Fibroblast of lung (primary cell): ENCODE data around the gene ZFPL1. TPM values are rescaled to one million over a fixed set of nuclear protein-coding genes. Genes with fewer than 3 reads are reported as not detected.

Experiments
- DNase-seq, 2 donors: peaks; one replicate each; pipeline versions ENCODE4 v3.0.0 to v3.0.0-alpha.2; 2010; ENCODE audit warnings: low read depth in 2 of 2
- H2AFZ ChIP-seq: 2 replicates; pipeline ENCODE4 v1.5.1; 2012; ENCODE audit warnings: low read length, control low read depth, inconsistent platforms
- H3K27ac ChIP-seq: 2 replicates; pipeline ENCODE4 v1.5.1; 2011; ENCODE audit warnings: low read length, control low read depth; ENCODE audit not compliant: insufficient read depth
- H3K27me3 ChIP-seq: 2 replicates; pipeline ENCODE4 v1.5.1; 2011; ENCODE audit warnings: mild to moderate bottlenecking, low read length; ENCODE audit not compliant: control insufficient read depth, insufficient read depth
- H3K36me3 ChIP-seq: 2 replicates; pipeline ENCODE4 v1.5.1; 2011; ENCODE audit warnings: low read length; ENCODE audit not compliant: control insufficient read depth, insufficient read depth
- H3K4me1 ChIP-seq: 2 replicates; pipeline ENCODE4 v1.5.1; 2011; ENCODE audit warnings: low read length; ENCODE audit not compliant: control insufficient read depth, insufficient read depth; ENCODE audit errors: extremely low read depth
- H3K4me2 ChIP-seq: 2 replicates; pipeline ENCODE4 v1.5.1; 2011; ENCODE audit warnings: low read length, control low read depth; ENCODE audit not compliant: insufficient read depth; ENCODE audit errors: extremely low read depth
- H3K4me3 ChIP-seq, 4 experiments: fragments of 200-600 bp in 1 of 4; sonication (generic) in 1 of 4; replicated peaks in 1 of 4; 2 replicates each; pipeline ENCODE4 v1.5.1; 2011 to 2016; ENCODE audit warnings: low read length in 4 of 4, low read depth in 3 of 4, mild to moderate bottlenecking in 3 of 4, control low read depth in 2 of 4, inconsistent platforms in 1 of 4, mixed read lengths in 1 of 4; ENCODE audit not compliant: insufficient read depth in 1 of 4; ENCODE audit errors: control extremely low read depth in 1 of 4
- H3K79me2 ChIP-seq: 2 replicates; pipeline ENCODE4 v1.5.1; 2012; ENCODE audit warnings: mild to moderate bottlenecking, low read length, inconsistent platforms; ENCODE audit not compliant: control insufficient read depth, insufficient read depth
- H3K9ac ChIP-seq: 2 replicates; pipeline ENCODE4 v1.5.1; 2011; ENCODE audit warnings: mild to moderate bottlenecking, low read length, control low read depth; ENCODE audit not compliant: insufficient read depth
- H3K9me3 ChIP-seq: 2 replicates; pipeline ENCODE4 v1.5.1; 2012; ENCODE audit warnings: low read depth, low read length; ENCODE audit not compliant: control insufficient read depth, insufficient read depth
- H4K20me1 ChIP-seq: 2 replicates; pipeline ENCODE4 v1.5.1; 2011; ENCODE audit warnings: low read length; ENCODE audit not compliant: control insufficient read depth, insufficient read depth; ENCODE audit errors: extremely low read depth
- EZH2 ChIP-seq: IDR thresholded peaks from 2 replicates; pipeline ENCODE4 v1.5.1; 2012; ENCODE audit warnings: low read length, control low read depth, mild to moderate bottlenecking; ENCODE audit errors: missing control alignments
- polyA plus RNA-seq, 2 donors: library from polyadenylated mRNA; depleted of rRNA in 1 of 2; stranded (reverse) in 1 of 2; unstranded in 1 of 2; fragments of >200 nt; gene quantifications; 2 replicates each; pipeline ENCODE4 v1.2.1, GENCODE V29; 2011 to 2012; ENCODE audit warnings: missing spikeins in 1 of 2
- total RNA-seq: library from RNA; depleted of rRNA; stranded (reverse); fragments of >200 nt; gene quantifications from 2 replicates; pipeline ENCODE4 v1.2.1, GENCODE V29; 2014
- TF ChIP-seq, protein P1 (sequence below), 2 donors: IDR thresholded peaks in 1 of 2; conservative IDR thresholded peaks in 1 of 2; 1 replicate in 1 of 2; 2 replicates in 1 of 2; pipeline ENCODE4 v1.5.1; 2011 to 2012; ENCODE audit warnings: low read length in 2 of 2, control low read depth in 1 of 2, inconsistent platforms in 1 of 2, low read depth in 1 of 2, mild to moderate bottlenecking in 1 of 2

ZFPL1 gene
- total and polyA plus RNA-seq, 2 donors (not counting 1 experiment from before 2014, with no cell fraction given), result 30.8 to 36.0 TPM

DNA sequence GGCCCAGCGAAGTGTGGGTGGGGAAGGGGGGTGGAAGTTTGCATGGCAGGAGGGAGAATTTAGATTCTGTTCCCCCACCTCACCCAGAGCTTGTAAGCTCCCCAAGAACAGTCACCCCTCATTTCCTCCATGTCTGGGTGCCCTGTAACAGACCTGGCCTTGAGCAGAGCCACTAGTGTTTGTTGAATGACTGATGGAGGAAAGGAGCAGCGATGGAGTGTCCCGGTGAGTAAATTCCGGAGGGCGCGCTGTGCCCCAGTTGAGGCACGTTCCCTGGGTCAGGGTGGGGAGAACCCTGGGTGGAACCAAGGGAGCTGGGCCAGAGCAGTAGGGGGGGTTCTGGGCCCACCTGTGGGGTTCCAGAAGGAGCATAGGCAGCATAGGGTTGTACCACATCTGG lies 26.5 kb upstream of the ZFPL1 start:
- Histone ChIP-seq H3K27me3 (peaks cover 8% of the 10 kb centered on the region), H3K79me2 (no peaks in the 10 kb centered on the region), H3K4me3 (no peak overlapping the region), H3K9ac (no peak overlapping the region), H3K9me3 (no peaks in the 10 kb centered on the region), H4K20me1 (no peaks in the 10 kb centered on the region), H2AFZ (no peak overlapping the region), H3K4me1 (no peaks in the 10 kb centered on the region), H3K4me2 (no peak overlapping the region), H3K27ac (no peak overlapping the region), H3K36me3 (no peaks in the 10 kb centered on the region)
- DNase-seq, result no peak
- TF ChIP-seq, protein P1, sequence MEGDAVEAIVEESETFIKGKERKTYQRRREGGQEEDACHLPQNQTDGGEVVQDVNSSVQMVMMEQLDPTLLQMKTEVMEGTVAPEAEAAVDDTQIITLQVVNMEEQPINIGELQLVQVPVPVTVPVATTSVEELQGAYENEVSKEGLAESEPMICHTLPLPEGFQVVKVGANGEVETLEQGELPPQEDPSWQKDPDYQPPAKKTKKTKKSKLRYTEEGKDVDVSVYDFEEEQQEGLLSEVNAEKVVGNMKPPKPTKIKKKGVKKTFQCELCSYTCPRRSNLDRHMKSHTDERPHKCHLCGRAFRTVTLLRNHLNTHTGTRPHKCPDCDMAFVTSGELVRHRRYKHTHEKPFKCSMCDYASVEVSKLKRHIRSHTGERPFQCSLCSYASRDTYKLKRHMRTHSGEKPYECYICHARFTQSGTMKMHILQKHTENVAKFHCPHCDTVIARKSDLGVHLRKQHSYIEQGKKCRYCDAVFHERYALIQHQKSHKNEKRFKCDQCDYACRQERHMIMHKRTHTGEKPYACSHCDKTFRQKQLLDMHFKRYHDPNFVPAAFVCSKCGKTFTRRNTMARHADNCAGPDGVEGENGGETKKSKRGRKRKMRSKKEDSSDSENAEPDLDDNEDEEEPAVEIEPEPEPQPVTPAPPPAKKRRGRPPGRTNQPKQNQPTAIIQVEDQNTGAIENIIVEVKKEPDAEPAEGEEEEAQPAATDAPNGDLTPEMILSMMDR (conservative IDR thresholded peaks at IDR 0.05 in 1 of 2, IDR thresholded peaks at IDR 0.05 in 1 of 2; ENCODE audit: low read depth in 1 of 2, low read length in 2 of 2), result no peak
- no peak for TF ChIP-seq EZH2

DNA sequence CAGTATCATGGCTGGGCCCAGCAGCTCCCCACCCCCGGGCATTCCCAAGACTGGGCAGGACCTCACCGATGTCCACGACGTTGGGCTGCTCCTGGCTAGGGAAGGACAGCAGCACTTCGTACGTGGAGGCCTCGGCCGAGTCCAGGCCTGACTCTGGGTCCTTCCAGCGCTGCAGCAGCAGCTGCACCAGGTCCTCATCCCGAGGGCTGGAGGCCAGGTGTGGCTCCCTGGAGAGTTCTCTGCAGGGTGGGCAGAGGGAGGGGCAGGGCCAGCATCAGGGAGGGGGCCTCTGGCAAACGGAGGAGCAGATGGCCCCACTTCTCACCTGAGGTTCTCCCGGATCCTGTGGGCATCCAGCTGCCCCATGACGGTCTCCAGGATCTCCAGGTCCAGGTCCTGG lies 26.0 kb upstream of the ZFPL1 start:
- Histone ChIP-seq H3K27ac (no peak overlapping the region), H3K4me1 (no peaks in the 10 kb centered on the region), H3K4me2 (no peak overlapping the region), H3K36me3 (no peaks in the 10 kb centered on the region), H3K27me3 (peaks cover 8% of the 10 kb centered on the region), H4K20me1 (no peaks in the 10 kb centered on the region), H3K9me3 (no peaks in the 10 kb centered on the region), H3K4me3 (no peak overlapping the region), H3K79me2 (no peaks in the 10 kb centered on the region), H2AFZ (no peak overlapping the region), H3K9ac (no peak overlapping the region)
- no peak for DNase-seq
- TF ChIP-seq, protein P1 (conservative IDR thresholded peaks at IDR 0.05 in 1 of 2, IDR thresholded peaks at IDR 0.05 in 1 of 2; ENCODE audit: low read depth in 1 of 2, low read length in 2 of 2), result no peak
- TF ChIP-seq EZH2, result no peak

DNA sequence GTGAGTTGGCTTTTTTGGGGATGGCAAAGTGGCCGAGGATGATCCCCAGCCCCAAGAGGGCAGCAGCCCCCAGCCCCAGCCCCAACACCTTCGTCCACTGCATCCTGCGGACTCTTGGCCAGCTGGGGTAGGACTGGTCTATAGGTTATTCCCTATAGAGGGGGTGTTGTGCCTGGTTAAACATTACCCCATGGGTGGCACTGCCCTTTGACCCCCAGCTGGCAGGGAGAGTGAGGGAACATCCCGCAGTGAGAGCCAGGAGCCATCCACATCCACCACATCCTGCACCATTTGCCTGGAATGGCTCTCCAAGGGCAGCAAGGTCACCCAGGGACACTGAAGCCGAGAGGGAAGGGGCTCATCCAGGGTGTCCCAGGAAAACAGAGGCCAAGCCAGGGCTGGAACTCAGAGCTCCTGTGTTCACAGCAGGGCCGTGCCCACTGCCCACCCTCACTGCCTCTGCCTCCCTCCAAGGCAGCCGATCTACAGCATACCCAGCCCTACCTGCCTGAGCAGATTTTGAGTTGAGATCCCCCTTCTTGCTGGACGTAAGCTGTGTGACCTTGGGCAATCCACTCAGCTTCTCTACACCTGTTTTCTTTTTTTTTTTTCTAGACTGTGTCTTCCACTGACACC lies 25.5 kb upstream of the ZFPL1 start, which contains the start of gene NAALADL1:
NAALADL1 (minus strand) TSS at position 135 of the 636 bp plus-strand sequence; CDS start at position 103, 32 bp downstream.
- no peaks in the 10 kb centered on the region for H4K20me1 ChIP-seq
- H3K4me1 ChIP-seq, result no peaks in the 10 kb centered on the region
- H3K9ac ChIP-seq, result no peak within 1 kb of the TSS
- H3K9me3 ChIP-seq, result no peaks in the 10 kb centered on the region
- no peaks in the 10 kb centered on the region for H3K36me3 ChIP-seq
- H3K27me3 ChIP-seq, result peaks cover 8% of the 10 kb centered on the region
- H3K27ac ChIP-seq, result no peak within 1 kb of the TSS
- no peak for TF ChIP-seq EZH2
- TF ChIP-seq, protein P1 (conservative IDR thresholded peaks at IDR 0.05 in 1 of 2, IDR thresholded peaks at IDR 0.05 in 1 of 2; ENCODE audit: low read depth in 1 of 2, low read length in 2 of 2), result no peak
- H3K79me2 ChIP-seq, result no peaks in the 10 kb centered on the region
- no peak within 1 kb of the TSS for H3K4me3 ChIP-seq
- no peak within 1 kb of the TSS for H3K4me2 ChIP-seq
- no peak within 1 kb of the TSS for H2AFZ ChIP-seq
- no peak for DNase-seq
